DMS79 treated with DMSO at 0.1 percent for 48 hours (cell line): Measurements from ENCODE around the gene PTPRD.
A peak's percentile ranks its signal among the peaks of the same experiment; 100 is the strongest.
"Not testable (repeated sequence)": the region's sequence is repeated elsewhere in the genome, so short reads cannot be mapped to it uniquely, and the experiment has no call there.

ENCODE experiments used
- DNase-seq: peaks from one replicate; lab custom pipeline; 2025; lab: John Stamatoyannopoulos, UW

Gene PTPRD

GRCh38 chr9:9142001-9142400 lies 1470.8 kb downstream of the PTPRD start:
- no peak for DNase-seq

GRCh38 chr9:9133526-9133925 lies 1479.3 kb downstream of the PTPRD start:
- no peak for DNase-seq

- no peak for DNase-seq
Measured at GRCh38 chr9:9124616-9125015, 1488.2 kb downstream of the PTPRD start.

- no peak for DNase-seq
Measured at GRCh38 chr9:9122230-9122875, 1490.4 kb downstream of the PTPRD start.

GRCh38 chr9:9117866-9118265 lies 1494.9 kb downstream of the PTPRD start:
- peak; percentile 47 for DNase-seq

GRCh38 chr9:9112001-9112720 lies 1500.6 kb downstream of the PTPRD start:
- no peak for DNase-seq

GRCh38 chr9:9108641-9109040 lies 1504.2 kb downstream of the PTPRD start:
- DNase-seq = no peak

- DNase-seq = no peak
Measured at GRCh38 chr9:9102295-9102694, 1510.5 kb downstream of the PTPRD start.

GRCh38 chr9:9100070-9100469 lies 1512.7 kb downstream of the PTPRD start:
- DNase-seq = no peak

- no peak for DNase-seq
Measured at GRCh38 chr9:9099646-9100045, 1513.2 kb downstream of the PTPRD start.

GRCh38 chr9:9097254-9097653 lies 1515.5 kb downstream of the PTPRD start:
- DNase-seq = not testable (repeated sequence)

GRCh38 chr9:9091387-9091786 lies 1521.4 kb downstream of the PTPRD start:
- no peak for DNase-seq

- DNase-seq = no peak
Measured at GRCh38 chr9:9079473-9079872, 1533.3 kb downstream of the PTPRD start.

- DNase-seq = no peak
Measured at GRCh38 chr9:9078301-9078700, 1534.5 kb downstream of the PTPRD start.

- DNase-seq = no peak
Measured at GRCh38 chr9:9061627-9062026, 1551.2 kb downstream of the PTPRD start.

GRCh38 chr9:9054354-9054992 lies 1558.3 kb downstream of the PTPRD start:
- no peak for DNase-seq

GRCh38 chr9:9045572-9045971 lies 1567.2 kb downstream of the PTPRD start:
- DNase-seq = no peak

GRCh38 chr9:9045072-9045471 lies 1567.7 kb downstream of the PTPRD start:
- DNase-seq = no peak

- not testable (repeated sequence) for DNase-seq
Measured at GRCh38 chr9:9043788-9044187, 1569.0 kb downstream of the PTPRD start.

GRCh38 chr9:9041756-9042155 lies 1571.0 kb downstream of the PTPRD start:
- no peak for DNase-seq

GRCh38 chr9:9033022-9033421 lies 1579.8 kb downstream of the PTPRD start:
- no peak for DNase-seq

GRCh38 chr9:9016597-9016996 lies 1596.2 kb downstream of the PTPRD start:
- no peak for DNase-seq

- no peak for DNase-seq
Measured at GRCh38 chr9:9004810-9005209, 1608.0 kb downstream of the PTPRD start.
